ENCODE results near the gene ZNF598. TPM values are rescaled to one million over a fixed set of nuclear protein-coding genes. Genes with fewer than 3 reads are reported as not detected.
"Not testable (repeated sequence)": the region's sequence is repeated elsewhere in the genome, so short reads cannot be mapped to it uniquely, and the experiment has no call there.

Gene ZNF598
- polyA plus RNA-seq, 12 donors: 13.6 to 32.2 (median 18.6) TPM; not detected in 1

GRCh38 chr16:1961651-1962067 is 48.0 kb downstream of the ZNF598 start:
- no peak for DNase-seq

GRCh38 chr16:1960665-1961630 is 48.7 kb downstream of the ZNF598 start:
- DNase-seq: no peak

GRCh38 chr16:1959269-1960039 is 50.2 kb downstream of the ZNF598 start, which contains the start of gene NDUFB10:
Gene NDUFB10 (plus strand): TSS chr16:1959538. CDS start chr16:1959625, 87 bp downstream.
- DNase-seq: peak; percentile 94

GRCh38 chr16:1958715-1959268 is 50.8 kb downstream of the ZNF598 start:
- DNase-seq: no peak

GRCh38 chr16:1958143-1958491 is 51.5 kb downstream of the ZNF598 start:
- not testable (repeated sequence) for DNase-seq

GRCh38 chr16:1957434-1958142 is 52.0 kb downstream of the ZNF598 start:
- not testable (repeated sequence) for DNase-seq

GRCh38 chr16:1953734-1954133 is 55.9 kb downstream of the ZNF598 start:
- DNase-seq: no peak

- no peak for DNase-seq
Measured at GRCh38 chr16:1950559-1950958, 59.1 kb downstream of the ZNF598 start.

- DNase-seq: no peak
Measured at GRCh38 chr16:1950047-1950446, 59.6 kb downstream of the ZNF598 start.

- no peak for DNase-seq
Measured at GRCh38 chr16:1949507-1949906, 60.1 kb downstream of the ZNF598 start.

Other genes starting within 250 kb of the ZNF598 start
- 10 to 100 TPM in 11 of 12 donors, not detected in 1; 12.3 to 40.2 (median 14.8) TPM for gene NME3, start 238.3 kb downstream of the ZNF598 start, polyA plus RNA-seq (ENCODE audit: insufficient read length in 12 of 12)
- 10 to 100 TPM in 1 of 12 donors, 1 to 10 TPM in 10, not detected in 1; 4.4 to 13.3 (median 6.4) TPM for gene EME2, start 237.0 kb downstream of the ZNF598 start, polyA plus RNA-seq (ENCODE audit: insufficient read length in 12 of 12)
- 10 to 100 TPM in 11 of 12 donors, not detected in 1; 31.3 to 85.2 (median 41.3) TPM for gene MRPS34, start 236.7 kb downstream of the ZNF598 start, polyA plus RNA-seq (ENCODE audit: insufficient read length in 12 of 12)
- 10 to 100 TPM in 11 of 12 donors, not detected in 1; 16.2 to 30.8 (median 22.0) TPM for gene SPSB3, start 227.2 kb downstream of the ZNF598 start, polyA plus RNA-seq (ENCODE audit: insufficient read length in 12 of 12)
- 10 to 100 TPM in 11 of 12 donors, not detected in 1; 30.4 to 52.7 (median 33.3) TPM for gene NUBP2, start 226.9 kb downstream of the ZNF598 start, polyA plus RNA-seq (ENCODE audit: insufficient read length in 12 of 12)
- gene IGFALS, start 216.1 kb downstream of the ZNF598 start, polyA plus RNA-seq (ENCODE audit: insufficient read length in 12 of 12): under 1 TPM in 10 of 12 donors, not detected in 2; 0.10 to 0.87 (median 0.21) TPM
- 10 to 100 TPM in 11 of 12 donors, not detected in 1; 27.4 to 49.0 (median 31.7) TPM for gene HAGH, start 183.0 kb downstream of the ZNF598 start, polyA plus RNA-seq (ENCODE audit: insufficient read length in 12 of 12)
- 10 to 100 TPM in 11 of 12 donors, not detected in 1; 13.6 to 24.4 (median 18.0) TPM for gene FAHD1, start 182.6 kb downstream of the ZNF598 start, polyA plus RNA-seq (ENCODE audit: insufficient read length in 12 of 12)
- 1 to 10 TPM in 2 of 12 donors, under 1 TPM in 8, not detected in 2; 0.08 to 3.0 (median 0.69) TPM for gene MEIOB, start 137.7 kb downstream of the ZNF598 start, polyA plus RNA-seq (ENCODE audit: insufficient read length in 12 of 12)
- gene HS3ST6, start 91.4 kb downstream of the ZNF598 start, polyA plus RNA-seq (ENCODE audit: insufficient read length in 12 of 12): 10 to 100 TPM in 1 of 12 donors, 1 to 10 TPM in 1, under 1 TPM in 2, not detected in 8; 0.15 to 14.3 (median 2.1) TPM
- 10 to 100 TPM in 11 of 12 donors, not detected in 1; 14.2 to 50.0 (median 27.8) TPM for gene MSRB1, start 66.6 kb downstream of the ZNF598 start, polyA plus RNA-seq (ENCODE audit: insufficient read length in 12 of 12)
- 10 to 100 TPM in 11 of 12 donors, not detected in 1; 12.8 to 93.9 (median 35.0) TPM for gene RPL3L, start 55.1 kb downstream of the ZNF598 start, polyA plus RNA-seq (ENCODE audit: insufficient read length in 12 of 12)
- 100 to 1,000 TPM in 9 of 12 donors, 10 to 100 TPM in 2, not detected in 1; 95.8 to 145 (median 117) TPM for gene NDUFB10, start 50.3 kb downstream of the ZNF598 start, polyA plus RNA-seq (ENCODE audit: insufficient read length in 12 of 12)
- 1,000 to 10,000 TPM; 2,162 to 3,862 (median 3,028) TPM for gene RPS2, start 45.0 kb downstream of the ZNF598 start, polyA plus RNA-seq (ENCODE audit: insufficient read length in 12 of 12)
- not detected for gene RNF151, start 43.0 kb downstream of the ZNF598 start, polyA plus RNA-seq (ENCODE audit: insufficient read length in 12 of 12)
- gene TBL3, start 37.8 kb downstream of the ZNF598 start, polyA plus RNA-seq (ENCODE audit: insufficient read length in 12 of 12): 10 to 100 TPM in 11 of 12 donors, not detected in 1; 16.7 to 31.5 (median 21.7) TPM
- gene NOXO1, start 28.4 kb downstream of the ZNF598 start, polyA plus RNA-seq (ENCODE audit: insufficient read length in 12 of 12): 1 to 10 TPM in 3 of 12 donors, under 1 TPM in 6, not detected in 3; 0.38 to 1.4 (median 0.74) TPM
- 10 to 100 TPM in 11 of 12 donors, not detected in 1; 10.9 to 40.2 (median 15.1) TPM for gene GFER, start 25.6 kb downstream of the ZNF598 start, polyA plus RNA-seq (ENCODE audit: insufficient read length in 12 of 12)
- gene SYNGR3, start 19.9 kb downstream of the ZNF598 start, polyA plus RNA-seq (ENCODE audit: insufficient read length in 12 of 12): 1 to 10 TPM in 4 of 12 donors, under 1 TPM in 6, not detected in 2; 0.25 to 1.5 (median 0.86) TPM
- 1 to 10 TPM in 8 of 12 donors, under 1 TPM in 2, not detected in 2; 0.56 to 3.1 (median 1.5) TPM for gene NPW, start 10.0 kb upstream of the ZNF598 start, polyA plus RNA-seq (ENCODE audit: insufficient read length in 12 of 12)
- gene NHERF2, start 17.1 kb upstream of the ZNF598 start, polyA plus RNA-seq (ENCODE audit: insufficient read length in 12 of 12): 10 to 100 TPM in 11 of 12 donors, not detected in 1; 26.8 to 55.1 (median 36.1) TPM
- 10 to 100 TPM in 7 of 12 donors, 1 to 10 TPM in 4, not detected in 1; 8.4 to 35.5 (median 10.6) TPM for gene NTHL1, start 38.0 kb upstream of the ZNF598 start, polyA plus RNA-seq (ENCODE audit: insufficient read length in 12 of 12)
- gene TSC2, start 38.2 kb upstream of the ZNF598 start, polyA plus RNA-seq (ENCODE audit: insufficient read length in 12 of 12): 1,000 to 10,000 TPM in 1 of 12 donors, 100 to 1,000 TPM in 1, 10 to 100 TPM in 10; 62.0 to 1,357 (median 75.2) TPM
- gene PKD1, start 126.1 kb upstream of the ZNF598 start, polyA plus RNA-seq (ENCODE audit: insufficient read length in 12 of 12): 100 to 1,000 TPM in 7 of 12 donors, 10 to 100 TPM in 4, not detected in 1; 85.8 to 199 (median 121) TPM
- gene RAB26, start 138.8 kb upstream of the ZNF598 start, polyA plus RNA-seq (ENCODE audit: insufficient read length in 12 of 12): 1 to 10 TPM in 3 of 12 donors, under 1 TPM in 7, not detected in 2; 0.27 to 1.9 (median 0.78) TPM
- 10 to 100 TPM in 11 of 12 donors, not detected in 1; 28.9 to 60.7 (median 45.0) TPM for gene TRAF7, start 146.0 kb upstream of the ZNF598 start, polyA plus RNA-seq (ENCODE audit: insufficient read length in 12 of 12)
- 1 to 10 TPM in 10 of 12 donors, not detected in 2; 1.3 to 4.1 (median 2.1) TPM for gene CASKIN1, start 186.8 kb upstream of the ZNF598 start, polyA plus RNA-seq (ENCODE audit: insufficient read length in 12 of 12)
- gene MLST8, start 195.6 kb upstream of the ZNF598 start, polyA plus RNA-seq (ENCODE audit: insufficient read length in 12 of 12): 10 to 100 TPM in 11 of 12 donors, not detected in 1; 26.6 to 47.2 (median 30.3) TPM
- gene BRICD5, start 201.0 kb upstream of the ZNF598 start, polyA plus RNA-seq (ENCODE audit: insufficient read length in 12 of 12): 10 to 100 TPM in 1 of 12 donors, 1 to 10 TPM in 10, not detected in 1; 3.2 to 14.8 (median 5.2) TPM
- 10 to 100 TPM in 10 of 12 donors, 1 to 10 TPM in 1, not detected in 1; 8.8 to 25.3 (median 12.4) TPM for gene PGP, start 205.0 kb upstream of the ZNF598 start, polyA plus RNA-seq (ENCODE audit: insufficient read length in 12 of 12)
- 10 to 100 TPM in 10 of 12 donors, 1 to 10 TPM in 1, not detected in 1; 9.7 to 19.9 (median 11.6) TPM for gene E4F1, start 213.8 kb upstream of the ZNF598 start, polyA plus RNA-seq (ENCODE audit: insufficient read length in 12 of 12)
- gene DNASE1L2, start 226.6 kb upstream of the ZNF598 start, polyA plus RNA-seq (ENCODE audit: insufficient read length in 12 of 12): under 1 TPM in 10 of 12 donors, not detected in 2; 0.47 to 1.00 (median 0.72) TPM
- gene ECI1, start 241.8 kb upstream of the ZNF598 start, polyA plus RNA-seq (ENCODE audit: insufficient read length in 12 of 12): 10 to 100 TPM in 11 of 12 donors, not detected in 1; 27.7 to 56.2 (median 43.9) TPM